Daoy (cell line): Measurements from ENCODE around the gene PDE8B. TPM values are rescaled to one million over a fixed set of nuclear protein-coding genes. Genes with fewer than 3 reads are reported as not detected.
"Not testable (repeated sequence)": the region's sequence is repeated elsewhere in the genome, so short reads cannot be mapped to it uniquely, and the experiment has no call there.

Experiments
- DNase-seq: peaks from one replicate; pipeline ENCODE4 v3.0.0-alpha.2; 2015; ENCODE audit warnings: low read depth
- total RNA-seq: library from RNA; depleted of rRNA; stranded (reverse); fragments of >200 nt; shearing (Covaris generic); gene quantifications from 2 replicates; pipeline ENCODE4 v1.2.3, GENCODE V29; 2014; rRNA removed

PDE8B gene
- total RNA-seq, 1 experiment from 2014 or later, result 0.29 TPM

DNA sequence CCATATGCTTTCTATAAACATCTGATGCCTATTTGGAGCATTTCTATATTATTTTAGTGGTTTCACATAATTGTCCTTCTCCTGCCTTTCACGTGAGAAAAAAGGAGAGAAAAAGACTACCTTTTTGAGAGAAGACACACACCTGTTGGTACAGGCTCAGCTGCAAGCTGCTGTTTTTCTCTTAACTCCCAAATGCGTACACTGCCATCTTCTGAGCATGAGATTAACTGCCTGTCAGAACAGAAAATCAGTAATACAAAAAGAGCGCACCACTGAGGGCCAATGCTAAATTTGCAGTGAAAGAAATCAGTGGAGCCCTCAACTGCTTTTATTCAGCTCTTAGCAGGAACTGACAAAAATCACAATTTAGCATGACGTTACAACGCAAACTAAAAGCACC, 226.7 kb downstream of the PDE8B start:
- no peak for DNase-seq

DNA sequence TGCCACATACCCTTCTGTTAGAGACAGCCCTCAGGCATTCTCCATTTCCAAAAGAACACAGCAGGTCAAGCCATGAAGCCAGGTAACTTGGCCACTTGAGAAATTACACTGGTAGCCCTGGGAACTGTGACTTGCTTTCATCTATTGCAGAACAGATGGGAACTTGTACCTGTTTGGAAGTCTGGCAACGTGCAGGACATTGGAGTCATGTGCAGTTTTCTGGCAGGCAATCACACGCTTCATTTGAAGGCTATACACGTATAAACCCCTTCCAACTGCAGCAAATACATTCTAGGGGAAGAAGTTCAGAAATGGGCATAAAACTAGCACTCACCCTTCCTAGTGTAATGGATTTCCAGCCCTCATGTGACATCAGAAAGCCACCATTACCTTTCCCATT, 227.6 kb downstream of the PDE8B start:
- no peak for DNase-seq

DNA sequence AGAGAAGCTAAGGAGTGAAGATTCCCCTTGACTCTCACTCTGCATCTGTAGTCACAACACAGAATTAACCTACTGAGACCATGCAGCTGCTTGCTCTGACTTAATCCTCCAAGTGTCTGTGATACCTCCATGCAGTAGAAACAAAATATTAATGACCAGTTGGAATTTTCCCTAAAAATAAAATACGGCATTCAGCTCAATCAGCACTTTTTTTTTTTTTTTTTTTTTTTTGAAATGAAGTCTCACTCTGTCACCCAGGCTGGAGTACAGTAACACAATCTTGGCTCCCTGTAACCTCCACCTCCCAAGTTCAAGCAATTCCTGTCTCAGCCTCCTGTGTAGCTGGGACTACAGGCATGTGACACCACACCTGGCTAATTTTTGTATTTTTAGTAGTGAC, 233.2 kb downstream of the PDE8B start:
- no peak for DNase-seq

DNA sequence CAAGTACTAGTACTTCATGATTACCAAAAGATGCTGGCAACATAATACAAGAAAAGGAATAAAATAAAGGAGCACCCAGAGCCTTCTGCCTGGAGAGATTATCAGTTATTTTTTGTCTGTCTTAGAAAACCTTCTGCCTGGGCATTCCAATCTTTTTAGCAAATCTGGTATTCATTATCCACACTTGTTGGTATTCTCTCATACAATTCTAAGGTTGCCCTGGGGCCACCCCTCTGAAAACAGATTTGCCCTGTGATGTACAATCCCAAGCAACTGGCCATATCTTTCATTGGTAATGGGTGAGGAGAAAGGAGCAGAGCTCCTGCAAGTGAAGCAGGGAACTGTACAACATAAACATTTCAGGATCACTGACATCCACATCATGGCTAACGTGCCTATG, 233.9 kb downstream of the PDE8B start:
- DNase-seq, result no peak

DNA sequence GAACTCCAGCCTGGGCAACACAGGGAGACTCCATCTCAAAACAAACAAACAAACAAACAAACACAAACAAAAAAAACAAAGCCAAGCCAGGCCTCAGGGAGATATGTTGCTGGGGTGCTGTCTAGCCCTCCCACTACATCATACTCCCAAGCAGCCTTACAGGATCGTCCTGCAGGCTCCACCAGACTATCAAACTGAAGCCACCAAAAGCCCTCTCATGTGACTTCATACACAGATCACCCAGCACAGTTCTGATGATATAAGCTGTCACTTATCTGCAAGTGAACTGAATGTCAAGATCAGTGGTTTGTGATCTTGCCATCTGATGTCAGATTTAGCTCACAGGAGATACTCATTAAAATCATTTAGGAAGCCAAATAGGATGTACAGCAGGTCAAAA, 238.4 kb downstream of the PDE8B start:
- no peak for DNase-seq

DNA sequence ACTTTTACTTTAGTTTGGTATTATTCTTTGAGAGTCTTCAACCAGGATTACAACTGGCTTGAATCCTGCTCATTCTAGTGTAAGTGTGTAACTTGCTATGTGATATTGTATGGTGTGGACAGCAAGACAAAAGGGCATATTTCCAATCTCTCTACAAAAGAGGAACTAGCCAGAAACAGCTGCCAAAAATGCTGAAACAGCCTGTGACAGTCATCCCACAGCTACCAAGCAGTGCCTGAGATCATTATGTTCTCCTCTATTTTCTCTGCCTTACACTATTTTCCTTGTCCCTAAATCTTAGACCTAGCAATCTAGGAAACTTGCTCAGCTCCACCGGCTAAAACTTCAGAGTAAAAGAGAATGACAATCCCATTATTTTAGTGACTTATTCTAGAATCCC, 238.8 kb downstream of the PDE8B start:
- no peak for DNase-seq

DNA sequence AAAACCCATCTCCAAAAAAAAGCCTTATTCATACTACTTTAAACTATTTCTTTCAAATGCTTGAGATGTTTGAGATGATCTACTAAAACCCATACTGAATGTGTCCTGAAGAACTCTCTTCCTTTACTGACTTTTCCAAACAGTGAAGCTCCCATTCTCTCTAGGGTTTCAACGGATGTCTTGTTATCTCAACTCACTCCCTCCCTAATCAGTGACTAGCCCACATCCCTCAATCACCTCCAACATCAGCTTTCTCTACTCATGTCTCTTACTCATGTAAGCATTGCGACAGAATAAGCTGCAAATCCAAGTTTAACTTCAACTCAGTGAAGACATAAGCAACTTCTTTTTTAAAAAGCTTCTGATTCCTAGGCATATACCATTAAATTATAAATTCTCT, 239.5 kb downstream of the PDE8B start:
- DNase-seq, result no peak

DNA sequence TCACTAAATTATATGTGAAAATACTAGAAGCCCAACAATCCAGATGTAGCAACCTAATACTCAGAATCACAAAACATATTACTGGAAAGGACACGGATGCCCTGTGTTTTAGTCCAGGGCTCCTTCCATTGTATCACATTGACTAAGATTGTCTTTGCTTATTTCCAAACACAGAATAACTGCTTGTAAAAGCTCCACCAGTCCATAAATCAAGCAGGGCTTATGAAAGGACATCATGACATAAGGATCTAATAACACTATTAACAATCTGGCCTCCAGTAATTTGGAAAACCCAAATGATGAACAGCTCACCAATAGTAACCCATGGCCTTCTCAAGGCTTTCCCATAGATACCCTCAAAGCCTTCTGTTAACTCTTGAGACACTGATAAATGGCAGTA, 241.9 kb downstream of the PDE8B start:
- DNase-seq, result no peak

DNA sequence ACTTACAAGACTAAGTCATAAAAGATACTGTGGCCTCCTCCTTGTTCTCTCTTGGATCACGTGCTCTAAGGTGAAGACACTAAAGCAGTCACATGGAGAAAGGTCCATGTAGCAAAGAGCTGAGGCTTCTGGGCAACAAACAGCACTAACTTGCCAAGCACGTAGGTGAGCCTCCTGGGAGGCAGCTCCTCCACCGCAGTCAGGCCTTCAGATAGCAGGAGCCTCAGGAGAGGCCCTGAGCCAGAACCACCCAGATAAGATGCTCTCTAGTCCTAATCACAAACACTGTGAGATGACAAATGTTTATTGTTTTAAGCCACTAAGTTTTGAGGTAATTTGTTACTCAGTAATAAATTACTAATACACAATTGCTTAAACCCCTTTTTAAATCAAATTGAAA, 243.6 kb downstream of the PDE8B start:
- no peak for DNase-seq

DNA sequence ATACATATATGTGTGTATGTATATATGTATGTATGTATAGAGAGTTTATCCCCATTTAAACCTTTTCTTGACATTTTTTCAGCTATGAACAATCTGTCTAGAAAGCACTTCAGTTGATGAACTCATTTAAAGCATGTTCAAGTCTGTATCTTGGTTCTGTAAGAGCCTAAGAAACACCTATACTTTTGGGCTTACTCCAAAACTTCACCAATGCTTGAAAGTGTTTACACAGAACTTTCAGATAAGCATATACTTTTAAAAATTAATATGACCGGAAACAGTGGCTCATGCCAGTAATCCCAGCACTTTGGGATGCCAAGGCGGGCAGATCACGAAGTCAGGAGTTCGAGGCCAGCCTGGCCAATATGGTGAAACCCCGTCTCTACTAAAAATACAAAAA, 250.8 kb downstream of the PDE8B start:
- DNase-seq, result no peak

DNA sequence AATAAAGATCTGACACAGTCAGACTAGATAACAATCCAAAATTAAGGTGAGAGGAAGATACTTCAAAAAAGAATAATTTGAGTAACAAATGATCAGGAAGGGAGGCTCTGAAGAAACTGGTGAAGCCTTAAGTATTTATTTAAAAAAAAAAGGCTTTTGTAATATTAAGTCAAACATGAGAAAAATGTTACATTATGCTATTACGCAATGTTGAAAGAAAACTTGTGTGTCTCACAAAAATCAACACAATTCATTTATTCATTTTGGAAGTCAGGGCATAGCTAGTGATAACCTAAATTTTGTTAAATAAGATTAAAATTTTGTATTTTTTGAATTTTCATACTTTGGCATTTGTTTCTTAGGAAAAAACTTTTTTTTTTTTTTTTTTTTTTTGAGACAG, 253.4 kb downstream of the PDE8B start:
- no peak for DNase-seq

DNA sequence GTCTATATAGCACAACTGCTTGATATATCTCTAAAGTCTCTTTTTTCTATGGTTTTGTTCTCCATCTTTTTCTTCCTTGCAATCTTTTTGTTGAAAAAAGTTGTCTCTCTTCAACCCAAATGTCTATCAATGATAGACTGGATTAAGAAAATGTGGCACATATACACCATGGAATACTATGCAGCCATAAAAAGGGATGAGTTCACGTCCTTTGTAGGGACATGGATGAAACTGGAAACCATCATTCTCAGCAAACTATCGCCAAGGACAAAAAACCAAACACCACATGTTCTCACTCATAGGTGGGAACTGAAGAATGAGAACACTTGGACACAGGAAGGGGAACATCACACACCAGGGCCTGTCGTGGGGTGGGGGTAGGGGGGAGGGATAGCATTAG, 258.4 kb downstream of the PDE8B start:
- not testable (repeated sequence) for DNase-seq

DNA sequence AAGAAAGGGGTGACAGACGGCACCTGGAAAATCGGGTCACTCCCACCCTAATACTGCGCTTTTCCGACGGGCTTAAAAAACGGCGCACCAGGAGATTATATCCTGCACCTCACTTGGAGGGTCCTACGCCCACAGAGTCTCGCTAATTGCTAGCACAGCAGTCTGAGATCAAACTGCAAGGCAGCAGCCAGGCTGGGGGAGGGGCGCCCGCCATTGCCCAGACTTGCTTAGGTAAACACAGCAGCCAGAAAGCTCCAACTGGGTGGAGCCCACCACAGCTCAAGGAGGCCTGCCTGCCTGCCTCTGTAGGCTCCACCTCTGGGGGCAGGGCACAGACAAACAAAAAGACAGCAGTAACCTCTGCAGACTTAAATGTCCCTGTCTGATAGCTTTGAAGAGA, 264.6 kb downstream of the PDE8B start:
- DNase-seq, result not testable (repeated sequence)

Other genes starting within 250 kb of the PDE8B start
- gene AGGF1, start 180.3 kb upstream of the PDE8B start, total RNA-seq, result 27.8 and 27.9 TPM in 2 replicates
- 1.3 and 4.1 TPM in 2 replicates for gene ZBED3, start 123.4 kb upstream of the PDE8B start, total RNA-seq